Lower leg skin (tissue), 3 donors: ENCODE results near the gene WNT5B.

Source experiments
- CTCF ChIP-seq, 3 donors: fragments of 450-650 bp; IDR thresholded peaks; one replicate each; pipeline ENCODE4 v1.5.1; 2016; ENCODE audit warnings: antibody characterized with exemption in 3 of 3, mild to moderate bottlenecking in 3 of 3, moderate library complexity in 2 of 3
- POLR2A ChIP-seq, 2 donors: fragments of 450-650 bp; IDR thresholded peaks; one replicate each; pipeline ENCODE4 v1.6.1; 2016 to 2017; ENCODE audit warnings: antibody characterized with exemption in 2 of 2, mild to moderate bottlenecking in 1 of 2, moderate library complexity in 1 of 2

DNA sequence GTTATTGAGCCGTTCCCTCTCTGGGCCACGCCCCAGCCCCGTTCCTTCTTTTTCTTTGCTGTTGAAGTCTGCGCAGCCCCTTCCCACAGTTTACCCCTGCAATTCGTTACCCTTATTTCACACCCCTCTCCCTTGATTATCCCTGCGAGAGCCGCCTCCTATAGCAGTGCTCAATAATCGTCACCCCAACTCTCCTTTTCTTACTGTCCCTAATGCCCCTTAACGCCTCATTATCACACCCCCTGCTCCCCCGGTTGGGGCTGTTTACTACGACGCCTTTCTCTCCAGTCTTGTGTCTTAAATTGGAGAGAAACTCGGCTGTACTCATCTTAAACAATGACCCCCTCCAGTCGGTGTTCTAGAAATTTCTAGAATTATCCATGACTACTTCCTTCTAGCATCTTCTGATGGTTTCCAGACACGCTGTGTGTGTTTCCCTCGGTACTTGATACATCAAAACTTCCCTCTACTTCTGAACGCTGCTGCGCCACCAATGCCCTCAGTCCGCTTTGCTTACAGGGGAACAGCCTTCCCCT lies 33.9 kb upstream of the WNT5B start:
- TF ChIP-seq CTCF (IDR thresholded peaks at IDR 0.05) = no peak
- TF ChIP-seq POLR2A (IDR thresholded peaks at IDR 0.05) = no peak
